Tibial nerve (tissue), 4 donors: ENCODE data around the gene PNPLA6. TPM values are rescaled to one million over a fixed set of nuclear protein-coding genes. Genes with fewer than 3 reads are reported as not detected.

Experiments
- DNase-seq, 2 donors: peaks; one replicate each; pipeline ENCODE4 v3.0.0-alpha.2; 2019; ENCODE audit warnings: low spot score in 2 of 2
- H3K27ac ChIP-seq, 4 donors: fragments of 200-600 bp; sonication (generic) in 3 of 4; one replicate each; pipeline ENCODE4 v1.5.1; 2017 to 2019; ENCODE audit warnings: mild to moderate bottlenecking in 1 of 4
- H3K27me3 ChIP-seq, 2 donors: fragments of 200-600 bp; sonication (generic) in 1 of 2; one replicate each; pipeline versions ENCODE4 v1.5.1 to v1.6.0; 2017 to 2019
- H3K36me3 ChIP-seq, 3 donors: fragments of 200-600 bp; sonication (generic); one replicate each; pipeline ENCODE4 v1.5.1; 2018 to 2019
- H3K4me1 ChIP-seq, 4 donors: fragments of 200-600 bp; sonication (generic) in 3 of 4; one replicate each; pipeline ENCODE4 v1.5.1; 2017 to 2019
- H3K4me3 ChIP-seq, 4 donors: fragments of 200-600 bp; sonication (generic) in 3 of 4; one replicate each; pipeline ENCODE4 v1.5.1; 2017 to 2019; ENCODE audit warnings: mild to moderate bottlenecking in 1 of 4, moderate library complexity in 1 of 4
- H3K9me3 ChIP-seq, 4 donors: fragments of 200-600 bp; sonication (generic) in 3 of 4; one replicate each; pipeline ENCODE4 v1.5.1; 2017 to 2019
- EP300 ChIP-seq, 2 donors: sonication (generic); formaldehyde crosslinking; IDR thresholded peaks; one replicate each; pipeline ENCODE4 v1.6.1; 2017; ENCODE audit warnings: antibody characterized with exemption in 2 of 2, mild to moderate bottlenecking in 1 of 2
- POLR2A ChIP-seq, 2 donors: fragments of 450-650 bp; IDR thresholded peaks; one replicate each; pipeline ENCODE4 v1.6.1; 2017; ENCODE audit warnings: antibody characterized with exemption in 2 of 2, mild to moderate bottlenecking in 2 of 2, moderate library complexity in 2 of 2
- WGBS, 2 donors: methylation state at CpG; one replicate each; pipeline ENCODE4 v1.1.5; 2018; 5-methylcytosine and 5-hydroxymethylcytosine counted together
- total RNA-seq, 4 donors: library from RNA; depleted of rRNA; stranded (reverse); fragments of >200 nt; gene quantifications; one replicate each; pipeline ENCODE4 v1.1.0, GENCODE V29; 2016
- TF ChIP-seq, protein P1 (sequence below), 5 experiments: fragments of 200-600 bp in 3 of 5; fragments of 450-650 bp in 2 of 5; sonication (generic) in 3 of 5; IDR thresholded peaks; one replicate each; pipeline ENCODE4 v1.5.1; 2016 to 2019; ENCODE audit warnings: antibody characterized with exemption in 5 of 5, mild to moderate bottlenecking in 3 of 5, moderate library complexity in 2 of 5

The PNPLA6 gene
- total RNA-seq, 4 donors from 2014 or later = 66.3 to 138 (median 68.3) TPM

DNA sequence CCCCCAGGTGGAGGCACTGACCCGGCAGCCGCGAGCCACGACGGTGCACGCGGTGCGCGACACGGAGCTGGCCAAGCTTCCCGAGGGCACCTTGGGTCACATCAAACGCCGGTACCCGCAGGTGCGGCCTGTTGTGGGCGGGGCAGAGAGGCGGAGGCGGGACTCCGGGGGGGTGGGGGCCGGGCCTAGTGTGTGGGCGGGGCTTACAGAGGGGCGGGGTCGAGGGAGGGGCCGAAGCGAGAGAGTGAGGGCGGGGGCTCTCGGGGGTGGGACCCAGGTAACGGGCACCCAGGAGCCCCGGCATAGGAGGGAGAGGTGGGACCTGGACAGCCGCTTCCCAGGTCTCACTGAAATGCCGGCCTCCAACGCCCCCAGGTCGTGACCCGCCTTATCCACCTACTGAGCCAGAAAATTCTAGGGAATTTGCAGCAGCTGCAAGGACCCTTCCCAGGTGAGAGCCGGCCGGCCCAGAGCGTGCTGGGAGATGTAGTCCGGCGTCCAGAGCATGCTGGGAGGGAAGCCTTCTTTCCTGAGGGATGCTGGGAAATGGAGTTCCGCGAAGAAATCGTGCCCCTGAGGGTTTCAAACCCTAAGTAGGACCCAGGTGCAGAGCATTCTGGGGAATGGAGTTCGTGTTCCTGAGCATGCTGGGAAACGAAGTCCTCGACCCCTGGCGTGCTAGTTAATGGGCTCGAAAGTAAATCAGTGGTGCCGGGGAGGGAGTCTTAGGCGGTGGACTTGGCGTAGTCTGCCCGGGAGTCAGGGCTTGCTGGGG, 15.7 kb downstream of the PNPLA6 start:
- TF ChIP-seq, protein P1, sequence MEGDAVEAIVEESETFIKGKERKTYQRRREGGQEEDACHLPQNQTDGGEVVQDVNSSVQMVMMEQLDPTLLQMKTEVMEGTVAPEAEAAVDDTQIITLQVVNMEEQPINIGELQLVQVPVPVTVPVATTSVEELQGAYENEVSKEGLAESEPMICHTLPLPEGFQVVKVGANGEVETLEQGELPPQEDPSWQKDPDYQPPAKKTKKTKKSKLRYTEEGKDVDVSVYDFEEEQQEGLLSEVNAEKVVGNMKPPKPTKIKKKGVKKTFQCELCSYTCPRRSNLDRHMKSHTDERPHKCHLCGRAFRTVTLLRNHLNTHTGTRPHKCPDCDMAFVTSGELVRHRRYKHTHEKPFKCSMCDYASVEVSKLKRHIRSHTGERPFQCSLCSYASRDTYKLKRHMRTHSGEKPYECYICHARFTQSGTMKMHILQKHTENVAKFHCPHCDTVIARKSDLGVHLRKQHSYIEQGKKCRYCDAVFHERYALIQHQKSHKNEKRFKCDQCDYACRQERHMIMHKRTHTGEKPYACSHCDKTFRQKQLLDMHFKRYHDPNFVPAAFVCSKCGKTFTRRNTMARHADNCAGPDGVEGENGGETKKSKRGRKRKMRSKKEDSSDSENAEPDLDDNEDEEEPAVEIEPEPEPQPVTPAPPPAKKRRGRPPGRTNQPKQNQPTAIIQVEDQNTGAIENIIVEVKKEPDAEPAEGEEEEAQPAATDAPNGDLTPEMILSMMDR (IDR thresholded peaks at IDR 0.05) = no peak
- TF ChIP-seq EP300 (IDR thresholded peaks at IDR 0.05) = peak in 1 of 2 donors; percentile 17
- no peak for TF ChIP-seq POLR2A (IDR thresholded peaks at IDR 0.05)

DNA sequence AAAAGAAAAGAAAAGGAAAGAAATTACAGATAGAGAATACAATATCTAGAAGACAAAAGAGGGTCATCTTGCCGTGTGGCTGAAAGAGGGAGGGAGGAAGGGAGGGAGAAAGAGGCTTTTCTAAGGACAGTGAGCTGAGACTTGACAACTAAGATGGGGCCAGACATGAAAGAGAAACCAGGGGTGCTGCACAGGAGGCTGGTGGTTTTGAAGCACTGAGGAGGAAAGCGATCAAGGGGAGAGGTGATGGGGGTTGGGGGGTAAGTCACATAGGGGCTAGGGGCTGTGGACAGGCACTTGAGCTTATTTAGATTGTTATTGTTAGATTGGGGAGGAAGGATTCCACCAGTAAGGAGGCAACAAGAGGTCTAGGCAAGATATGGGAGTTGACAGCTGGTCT, 17.3 kb downstream of the PNPLA6 start:
- DNase-seq = no peak
- H3K9me3 ChIP-seq = no peaks in the 10 kb centered on the region
- peaks cover 2 to 80% (median 19%) of the 10 kb centered on the region in 3 donors for H3K36me3 ChIP-seq
- H3K4me1 ChIP-seq = peaks cover 0 to 7% (median 0%) of the 10 kb centered on the region in 4 donors
- H3K27ac ChIP-seq = no peak overlapping the region
- TF ChIP-seq EP300 (IDR thresholded peaks at IDR 0.05) (no peak), POLR2A (IDR thresholded peaks at IDR 0.05) (no peak)
- TF ChIP-seq, protein P1 (IDR thresholded peaks at IDR 0.05) = no peak
- 47 to 50% methylated on average over 2 of the region's 2 CpGs for WGBS, 2 donors
- H3K27me3 ChIP-seq = no peaks in the 10 kb centered on the region
- no peak overlapping the region for H3K4me3 ChIP-seq

More for the DNA sequence above, 15.7 kb downstream of the PNPLA6 start:
- WGBS, 2 donors = 31 to 37% methylated on average over 30 to 39 of the region's 51 CpGs
- Histone ChIP-seq H3K27ac (no peak overlapping the region), H3K27me3 (no peaks in the 10 kb centered on the region), H3K9me3 (no peaks in the 10 kb centered on the region), H3K36me3 (peaks cover 0 to 78% (median 7%) of the 10 kb centered on the region in 3 donors), H3K4me3 (no peak overlapping the region), H3K4me1 (peaks cover 0 to 7% (median 0%) of the 10 kb centered on the region in 4 donors)
- DNase-seq = no peak

DNA sequence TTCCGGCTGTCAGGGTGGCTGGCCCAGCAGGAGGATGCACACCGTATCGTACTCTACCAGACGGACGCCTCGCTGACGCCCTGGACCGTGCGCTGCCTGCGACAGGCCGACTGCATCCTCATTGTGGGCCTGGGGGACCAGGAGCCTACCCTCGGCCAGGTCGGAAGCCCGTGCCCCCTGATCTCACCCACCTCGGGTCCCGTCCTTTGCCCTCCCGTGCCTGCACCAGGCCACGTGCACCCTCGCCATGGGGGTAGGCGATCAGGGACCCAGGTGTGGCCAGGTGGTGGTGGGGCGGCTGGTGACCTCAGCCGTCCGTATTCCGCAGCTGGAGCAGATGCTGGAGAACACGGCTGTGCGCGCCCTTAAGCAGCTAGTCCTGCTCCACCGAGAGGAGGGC, 19.0 kb downstream of the PNPLA6 start:
- WGBS, 2 donors = 91 to 92% methylated on average over 26 to 28 of the region's 28 CpGs

DNA sequence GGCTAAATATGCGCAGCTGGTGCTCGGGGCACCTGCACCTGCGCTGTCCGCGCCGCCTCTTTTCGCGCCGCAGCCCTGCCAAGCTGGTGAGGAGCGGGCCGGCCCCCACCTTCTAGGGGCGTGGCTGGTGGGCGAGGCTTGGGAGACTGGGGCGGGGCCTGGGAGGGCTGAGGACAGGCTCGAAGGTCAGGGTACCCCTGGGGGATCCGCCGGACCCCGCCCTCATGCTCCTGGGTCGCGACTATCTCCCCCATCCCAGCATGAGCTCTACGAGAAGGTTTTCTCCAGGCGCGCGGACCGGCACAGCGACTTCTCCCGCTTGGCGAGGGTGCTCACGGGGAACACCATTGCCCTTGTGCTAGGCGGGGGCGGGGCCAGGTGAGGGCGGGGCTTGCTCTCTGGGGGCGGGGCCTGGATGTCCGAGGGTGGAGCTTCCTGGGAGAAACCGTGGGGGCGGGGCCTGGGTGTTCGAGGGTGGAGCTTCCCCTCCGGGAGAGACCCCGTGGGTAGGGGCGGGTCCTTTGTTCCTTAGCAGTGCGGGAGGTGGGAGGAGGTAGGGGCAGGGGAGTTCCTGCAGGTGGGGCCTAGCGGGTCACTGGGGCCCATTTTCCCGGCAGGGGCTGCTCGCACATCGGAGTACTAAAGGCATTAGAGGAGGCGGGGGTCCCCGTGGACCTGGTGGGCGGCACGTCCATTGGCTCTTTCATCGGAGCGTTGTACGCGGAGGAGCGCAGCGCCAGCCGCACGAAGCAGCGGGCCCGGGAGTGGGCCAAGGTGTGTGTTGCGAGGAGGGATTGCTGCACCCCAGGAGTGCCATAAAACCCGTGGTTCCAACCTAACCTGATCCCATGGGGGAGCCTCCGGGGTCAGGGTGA, 19.7 kb downstream of the PNPLA6 start:
- Histone ChIP-seq H3K36me3 (peaks cover 2 to 97% (median 19%) of the 10 kb centered on the region in 3 donors), H3K27me3 (no peaks in the 10 kb centered on the region), H3K4me1 (peaks cover 0 to 7% (median 0%) of the 10 kb centered on the region in 4 donors), H3K4me3 (no peak overlapping the region), H3K27ac (no peak overlapping the region), H3K9me3 (peaks cover 0 to 3% (median 0%) of the 10 kb centered on the region in 4 donors)
- TF ChIP-seq, protein P1 (IDR thresholded peaks at IDR 0.05) = no peak
- TF ChIP-seq POLR2A (IDR thresholded peaks at IDR 0.05) (no peak), EP300 (IDR thresholded peaks at IDR 0.05) (no peak)
- 75 to 76% methylated on average over 44 to 53 of the region's 62 CpGs for WGBS, 2 donors
- no peak for DNase-seq

More for the DNA sequence above, 19.0 kb downstream of the PNPLA6 start:
- no peak for TF ChIP-seq EP300 (IDR thresholded peaks at IDR 0.05)
- TF ChIP-seq POLR2A (IDR thresholded peaks at IDR 0.05) = no peak
- TF ChIP-seq, protein P1 (IDR thresholded peaks at IDR 0.05) = no peak
- Histone ChIP-seq H3K27ac (no peak overlapping the region), H3K36me3 (peaks cover 2 to 97% (median 19%) of the 10 kb centered on the region in 3 donors), H3K4me3 (no peak overlapping the region), H3K9me3 (no peaks in the 10 kb centered on the region), H3K27me3 (no peaks in the 10 kb centered on the region), H3K4me1 (peaks cover 0 to 7% (median 0%) of the 10 kb centered on the region in 4 donors)
- DNase-seq = no peak
